ENCODE data around the gene FSTL5.

FSTL5 gene

GRCh38 chr4:161442921-161443320, 720.9 kb downstream of the FSTL5 start:
- no peak for FAIRE-seq

GRCh38 chr4:161438096-161438495, 725.7 kb downstream of the FSTL5 start:
- FAIRE-seq, result no peak

- no peak for FAIRE-seq
These were observed 735.4 kb downstream of the FSTL5 start for GRCh38 chr4:161428180-161428965.

- no peak for FAIRE-seq
These were observed 744.0 kb downstream of the FSTL5 start for GRCh38 chr4:161419822-161420221.

- FAIRE-seq, result no peak
These were observed 751.9 kb downstream of the FSTL5 start for GRCh38 chr4:161411901-161412300.

- FAIRE-seq, result peak; percentile 48
These were observed 759.3 kb downstream of the FSTL5 start for GRCh38 chr4:161404346-161405110.

- no peak for FAIRE-seq
These were observed 760.0 kb downstream of the FSTL5 start for GRCh38 chr4:161403781-161404180.

- FAIRE-seq, result no peak
These were observed 770.2 kb downstream of the FSTL5 start for GRCh38 chr4:161393602-161394001.

- FAIRE-seq, result no peak
These were observed 781.1 kb downstream of the FSTL5 start for GRCh38 chr4:161382655-161383054.

- no peak for FAIRE-seq
These were observed 787.5 kb downstream of the FSTL5 start for GRCh38 chr4:161376275-161376674.

- no peak for FAIRE-seq
These were observed 799.1 kb downstream of the FSTL5 start for GRCh38 chr4:161364681-161365080.

- no peak for FAIRE-seq
These were observed 802.8 kb downstream of the FSTL5 start for GRCh38 chr4:161360982-161361381.

- FAIRE-seq, result no peak
These were observed 804.3 kb downstream of the FSTL5 start for GRCh38 chr4:161359491-161359890.

- FAIRE-seq, result no peak
These were observed 807.4 kb downstream of the FSTL5 start for GRCh38 chr4:161356351-161356750.

GRCh38 chr4:161350946-161351345, 812.9 kb downstream of the FSTL5 start:
- FAIRE-seq, result no peak

- FAIRE-seq, result no peak
These were observed 818.1 kb downstream of the FSTL5 start for GRCh38 chr4:161345741-161346140.

- no peak for FAIRE-seq
These were observed 820.2 kb downstream of the FSTL5 start for GRCh38 chr4:161343569-161343950.

- no peak for FAIRE-seq
These were observed 820.8 kb downstream of the FSTL5 start for GRCh38 chr4:161342881-161343568.

- no peak for FAIRE-seq
These were observed 827.2 kb downstream of the FSTL5 start for GRCh38 chr4:161336621-161337020.

GRCh38 chr4:161336016-161336530, 827.7 kb downstream of the FSTL5 start:
- FAIRE-seq, result no peak

Data from endometrium (tissue), 2 donors.